Left renal cortex interstitium (tissue), 4 donors: ENCODE results near the gene FLAD1. TPM values are rescaled to one million over a fixed set of nuclear protein-coding genes. Genes with fewer than 3 reads are reported as not detected.

Source experiments
- DNase-seq, 4 donors: peaks; one replicate each; pipeline ENCODE4 v3.0.0-alpha.2; 2013; ENCODE audit warnings: low read depth in 4 of 4, low spot score in 2 of 4, missing footprints in 1 of 4
- polyA plus RNA-seq, 4 donors: library from polyadenylated mRNA; unstranded; fragments of 120-200 nt; gene quantifications; one replicate each; pipeline ENCODE4 v1.2.1, GENCODE V29; 2013; ENCODE audit not compliant: insufficient read length in 4 of 4

Gene FLAD1
- polyA plus RNA-seq, 4 donors = 27.4 to 38.7 (median 32.6) TPM

- DNase-seq = no peak
These were observed 47.2 kb downstream of the FLAD1 start for GRCh38 chr1:155030243-155030795.

- DNase-seq = no peak
These were observed 47.8 kb downstream of the FLAD1 start for GRCh38 chr1:155030899-155031298.

- no peak for DNase-seq
These were observed 49.7 kb downstream of the FLAD1 start for GRCh38 chr1:155032886-155033285.

GRCh38 chr1:155033524-155033923, 50.4 kb downstream of the FLAD1 start, which contains the start of the genes DCST1 and DCST2:
TSS of gene DCST1 (plus strand) at chr1:155033824. CDS start at chr1:155034037, 213 bp downstream.
TSS of gene DCST2 (minus strand) at chr1:155033781. CDS start at chr1:155033701, 80 bp downstream.
- DNase-seq = no peak

GRCh38 chr1:155034318-155035208, 51.4 kb downstream of the FLAD1 start:
- DNase-seq = no peak

GRCh38 chr1:155035936-155036335, 52.8 kb downstream of the FLAD1 start:
- DNase-seq = no peak

GRCh38 chr1:155037043-155037442, 53.9 kb downstream of the FLAD1 start:
- no peak for DNase-seq

GRCh38 chr1:155037851-155038441, 54.8 kb downstream of the FLAD1 start:
- DNase-seq = no peak

- DNase-seq = no peak
These were observed 55.6 kb downstream of the FLAD1 start for GRCh38 chr1:155038602-155039307.

GRCh38 chr1:155039308-155039669, 56.1 kb downstream of the FLAD1 start:
- no peak for DNase-seq

- DNase-seq = no peak
These were observed 57.4 kb downstream of the FLAD1 start for GRCh38 chr1:155040358-155041093.

Other genes starting within 250 kb of the FLAD1 start
- gene KCNN3, start 113.1 kb upstream of the FLAD1 start, polyA plus RNA-seq = 1 to 10 TPM; 2.4 to 3.3 (median 2.5) TPM
- 10 to 100 TPM; 36.4 to 48.0 (median 41.3) TPM for gene PMVK, start 46.6 kb upstream of the FLAD1 start, polyA plus RNA-seq
- 10 to 100 TPM; 68.3 to 81.2 (median 73.6) TPM for gene PBXIP1, start 27.2 kb upstream of the FLAD1 start, polyA plus RNA-seq
- 10 to 100 TPM; 41.4 to 51.2 (median 47.0) TPM for gene PYGO2, start 21.6 kb upstream of the FLAD1 start, polyA plus RNA-seq
- gene SHC1, start 12.6 kb upstream of the FLAD1 start, polyA plus RNA-seq = 10 to 100 TPM; 71.9 to 91.5 (median 80.8) TPM
- gene CKS1B, start 8.7 kb upstream of the FLAD1 start, polyA plus RNA-seq = 10 to 100 TPM; 82.3 to 99.0 (median 91.8) TPM
- gene LENEP, start 10.2 kb downstream of the FLAD1 start, polyA plus RNA-seq = 1 to 10 TPM in 1 of 4 donors, under 1 TPM in 3; 0.27 to 1.4 (median 0.60) TPM
- 10 to 100 TPM; 11.8 to 17.9 (median 15.4) TPM for gene ZBTB7B, start 19.5 kb downstream of the FLAD1 start, polyA plus RNA-seq
- 1 to 10 TPM; 1.1 to 2.5 (median 1.9) TPM for gene DCST2, start 50.4 kb downstream of the FLAD1 start, polyA plus RNA-seq
- under 1 TPM; 0.14 to 0.44 (median 0.35) TPM for gene DCST1, start 50.5 kb downstream of the FLAD1 start, polyA plus RNA-seq
- gene ADAM15, start 68.0 kb downstream of the FLAD1 start, polyA plus RNA-seq = 10 to 100 TPM; 36.7 to 55.8 (median 55.4) TPM
- gene EFNA4, start 80.4 kb downstream of the FLAD1 start, polyA plus RNA-seq = 10 to 100 TPM; 18.1 to 24.5 (median 21.3) TPM
- gene EFNA3, start 95.5 kb downstream of the FLAD1 start, polyA plus RNA-seq = 1 to 10 TPM; 4.9 to 9.4 (median 6.7) TPM
- 10 to 100 TPM; 58.7 to 76.2 (median 70.8) TPM for gene EFNA1, start 144.5 kb downstream of the FLAD1 start, polyA plus RNA-seq
- 10 to 100 TPM; 51.5 to 61.1 (median 55.4) TPM for gene SLC50A1, start 152.5 kb downstream of the FLAD1 start, polyA plus RNA-seq
- 10 to 100 TPM; 31.3 to 64.7 (median 45.2) TPM for gene DPM3, start 157.2 kb downstream of the FLAD1 start, polyA plus RNA-seq
- 100 to 1,000 TPM; 124 to 166 (median 137) TPM for gene KRTCAP2, start 190.0 kb downstream of the FLAD1 start, polyA plus RNA-seq
- 1 to 10 TPM; 2.7 to 6.4 (median 4.9) TPM for gene TRIM46, start 190.5 kb downstream of the FLAD1 start, polyA plus RNA-seq
- 10 to 100 TPM; 26.3 to 54.2 (median 37.5) TPM for gene THBS3, start 224.6 kb downstream of the FLAD1 start, polyA plus RNA-seq
- 10 to 100 TPM; 38.3 to 49.0 (median 44.8) TPM for gene MTX1, start 225.4 kb downstream of the FLAD1 start, polyA plus RNA-seq